NCI-H748 (cell line): ENCODE measurements around the gene DOK1.

ENCODE experiments used
- DNase-seq: peaks from one replicate; lab custom pipeline; 2025; ENCODE audit not compliant: unreplicated experiment; lab: John Stamatoyannopoulos, UW

DOK1 gene

GRCh38 chr2:74566754-74567085 lies 12.2 kb downstream of the DOK1 start:
- DNase-seq = no peak

DNA sequence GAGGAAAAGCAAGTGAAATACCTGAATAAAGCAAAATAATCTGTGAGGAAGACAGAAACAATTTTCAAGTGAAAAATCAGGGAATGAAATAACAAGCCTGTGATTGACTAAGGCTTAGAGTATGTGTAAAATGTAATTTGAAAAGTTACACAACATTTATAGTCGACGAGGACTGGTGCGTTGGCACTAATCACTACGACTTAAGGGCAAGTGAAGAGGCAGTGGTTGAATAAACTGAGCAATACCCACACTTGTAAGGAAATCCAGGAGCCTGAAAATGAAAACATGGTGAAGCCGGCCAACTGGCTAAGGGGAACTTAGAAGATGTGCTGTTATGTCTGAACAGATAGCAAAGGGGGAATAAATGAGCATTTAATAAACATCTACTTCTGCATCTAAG lies 13.4 kb downstream of the DOK1 start:
- DNase-seq = no peak

GRCh38 chr2:74569686-74570085 lies 15.2 kb downstream of the DOK1 start:
- DNase-seq = no peak

- no peak for DNase-seq
Observed at GRCh38 chr2:74571058-74571457, 16.5 kb downstream of the DOK1 start.

DNA sequence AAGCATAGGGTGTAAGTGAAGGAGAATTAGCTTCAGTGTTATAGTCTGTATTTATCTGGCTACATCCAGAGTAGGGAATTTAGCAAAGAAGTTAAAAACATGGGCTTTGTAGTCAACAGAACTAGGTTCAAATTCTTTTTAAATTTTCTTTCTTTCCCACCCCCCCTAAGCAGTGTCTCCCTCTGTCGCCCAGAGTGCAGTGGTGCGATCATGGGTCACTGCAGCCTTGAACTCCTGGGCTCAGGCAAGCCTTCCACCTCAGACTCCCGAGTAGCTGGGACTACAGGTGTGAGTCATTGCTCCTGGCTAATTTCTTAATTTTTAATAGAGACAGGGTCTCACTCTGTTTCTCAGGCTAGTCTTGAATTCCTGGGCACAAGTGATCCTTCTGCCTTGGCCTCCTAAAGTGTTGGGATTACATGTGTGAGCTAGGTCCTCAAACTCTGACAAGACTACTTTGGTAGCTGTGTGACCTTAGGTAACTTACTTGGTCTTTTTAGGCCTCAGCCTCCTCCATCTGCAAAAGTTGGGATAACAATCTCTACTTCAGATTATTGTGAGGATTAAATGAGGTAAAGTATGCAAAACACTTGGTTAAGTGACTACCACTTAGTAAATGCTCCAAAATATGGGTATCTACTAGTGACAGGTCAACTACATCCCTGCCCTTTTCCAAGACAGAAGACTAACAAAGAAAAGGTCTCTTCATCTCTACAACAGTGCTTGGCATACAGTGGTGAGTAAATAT lies 17.8 kb downstream of the DOK1 start:
- no peak for DNase-seq

DNA sequence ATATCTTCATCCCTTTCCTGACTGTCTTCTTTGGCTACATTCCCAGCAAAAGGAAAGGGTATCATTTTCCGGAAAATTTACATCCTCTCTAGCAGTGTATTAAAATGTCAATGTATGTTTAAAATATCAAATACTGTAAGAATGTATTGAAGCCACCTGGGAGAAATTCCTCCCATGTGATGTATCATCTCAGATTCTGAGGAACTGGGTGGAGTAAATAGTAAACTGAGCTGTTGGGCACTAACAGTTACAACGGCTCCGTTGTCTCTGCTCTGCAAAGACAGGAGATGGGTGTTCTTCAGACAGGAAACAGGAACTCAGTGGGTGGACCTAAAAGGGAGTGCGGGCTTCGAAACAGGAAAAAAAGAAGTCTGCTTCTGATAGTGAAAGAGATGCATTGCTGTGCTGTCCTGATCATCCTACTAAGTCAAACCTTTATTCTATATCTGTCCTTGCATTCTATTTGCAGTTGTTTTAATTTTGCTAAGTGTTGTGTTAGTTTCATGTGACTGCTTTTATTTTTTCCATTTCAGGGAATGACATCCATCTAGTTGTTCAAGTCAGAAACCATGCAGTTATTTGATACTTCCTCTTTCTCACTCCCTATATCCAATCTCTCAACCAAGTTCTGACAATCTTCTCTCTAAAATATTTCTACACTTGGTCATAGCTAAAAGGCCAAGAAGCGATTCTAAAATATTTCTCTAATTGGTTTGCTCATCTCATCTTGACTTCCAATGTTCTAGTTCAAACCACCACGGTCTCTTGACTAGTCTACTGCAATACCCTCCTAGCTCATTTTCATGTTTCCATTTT lies 19.4 kb downstream of the DOK1 start:
- DNase-seq = no peak

DNA sequence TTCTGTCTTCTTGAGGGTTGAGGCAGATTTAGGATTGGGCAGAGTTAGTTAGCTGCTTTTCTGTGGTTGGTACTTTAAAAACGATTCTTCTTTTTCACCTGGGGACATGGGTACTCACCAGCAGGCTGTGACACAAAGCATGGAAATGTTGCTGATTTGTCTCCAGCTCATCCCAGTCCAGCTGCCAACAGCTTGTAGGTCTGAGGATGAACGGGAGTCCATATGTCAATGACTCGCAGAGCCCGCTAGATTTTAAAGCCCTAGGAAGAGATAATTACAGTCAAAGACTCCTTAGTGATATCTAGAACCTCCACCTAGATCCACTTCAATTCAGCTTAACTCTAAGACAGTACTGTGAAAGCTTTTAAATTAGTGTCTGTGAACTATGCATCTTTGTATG lies 20.8 kb downstream of the DOK1 start:
- no peak for DNase-seq

DNA sequence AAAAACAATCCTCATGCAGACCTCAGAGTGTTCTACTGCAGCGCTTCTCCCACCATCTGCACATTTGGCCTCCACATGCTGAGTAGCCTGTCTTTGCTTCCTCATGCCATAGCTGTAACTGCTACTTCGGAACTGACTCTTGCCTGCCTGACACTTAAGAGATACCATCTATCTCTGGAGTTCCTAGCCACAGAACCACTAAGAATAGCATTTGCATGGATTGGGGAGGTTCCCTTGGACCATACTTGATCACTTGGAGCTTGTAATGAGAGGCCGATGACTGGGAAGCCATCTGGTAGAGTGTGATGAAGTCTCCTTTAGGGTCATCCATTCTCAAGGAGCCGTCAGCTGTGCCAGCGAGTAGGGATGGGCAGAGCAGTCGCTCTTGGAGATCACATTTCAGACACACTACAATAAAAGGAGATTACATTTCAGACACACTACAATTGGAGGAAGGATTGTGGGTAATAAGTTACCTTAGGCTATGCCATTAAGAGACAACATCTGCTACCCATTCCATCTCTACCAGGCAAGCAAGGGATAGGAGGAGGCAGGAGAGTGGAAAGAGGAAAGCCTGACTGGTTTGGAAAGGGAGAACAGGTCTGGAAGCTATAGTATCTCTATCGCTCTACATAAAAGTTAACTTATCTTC lies 21.8 kb downstream of the DOK1 start:
- peak; percentile 38 for DNase-seq

- DNase-seq = no peak
Observed at GRCh38 chr2:74576863-74577229, 22.3 kb downstream of the DOK1 start.

- no peak for DNase-seq
Observed at GRCh38 chr2:74577448-74577847, 22.9 kb downstream of the DOK1 start.

DNA sequence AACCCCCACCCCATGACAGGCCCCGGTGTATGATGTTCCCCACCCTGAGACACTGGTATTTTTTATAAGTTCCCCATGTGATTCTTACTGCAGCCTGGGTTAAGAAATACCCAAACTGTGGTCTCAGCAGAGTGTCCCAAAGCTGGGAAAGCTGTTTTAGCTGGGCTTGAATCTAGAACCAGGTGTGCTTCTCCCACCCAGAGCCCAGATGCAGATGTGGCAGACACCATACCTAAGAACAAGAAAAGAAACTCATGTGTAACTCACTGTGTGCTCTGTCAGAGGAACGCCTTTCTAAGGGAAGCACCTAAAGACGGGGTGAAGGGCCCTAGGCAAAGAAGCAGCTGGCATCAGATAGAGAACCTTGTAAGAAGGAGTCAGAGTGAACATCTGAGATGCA lies 23.9 kb downstream of the DOK1 start:
- DNase-seq = no peak

GRCh38 chr2:74581463-74581862 lies 26.9 kb downstream of the DOK1 start:
- no peak for DNase-seq

DNA sequence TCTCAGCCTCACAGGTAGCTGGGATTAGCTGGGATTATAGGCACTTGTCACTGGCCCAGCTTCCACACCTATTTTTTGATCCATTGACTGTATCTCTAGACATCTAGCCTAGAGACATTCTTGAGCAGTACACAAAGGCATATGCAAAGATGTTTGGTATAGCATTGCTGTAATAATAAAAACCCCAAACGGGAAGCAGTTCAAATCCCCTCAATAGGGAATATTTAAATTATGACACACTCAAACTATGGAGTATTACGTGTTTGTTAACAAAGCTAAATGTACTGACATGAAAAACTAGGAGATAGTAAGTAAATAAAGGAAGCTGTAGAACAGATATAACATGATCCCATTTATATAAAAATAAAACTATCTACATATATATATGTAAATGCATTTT lies 27.7 kb downstream of the DOK1 start:
- no peak for DNase-seq

DNA sequence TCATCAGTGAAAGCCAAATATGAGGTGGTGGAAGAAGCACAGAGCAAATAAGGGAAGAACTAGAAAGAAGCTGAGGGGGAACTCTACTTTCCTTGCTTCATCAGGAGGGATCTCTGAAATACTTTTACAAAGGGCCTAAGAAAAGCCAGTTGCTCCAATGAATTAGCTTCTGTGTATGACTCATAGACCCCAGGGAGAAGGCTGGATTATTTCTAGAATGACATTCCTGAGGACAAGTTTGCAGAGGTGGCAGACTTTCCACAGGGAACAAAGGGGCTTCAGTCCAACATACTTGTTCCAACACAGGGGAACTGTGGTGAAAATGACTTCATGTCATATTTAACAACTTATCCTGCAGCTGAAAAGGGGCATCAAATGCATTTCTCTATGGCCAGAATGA lies 29.0 kb downstream of the DOK1 start:
- no peak for DNase-seq

GRCh38 chr2:74584088-74584645 lies 29.6 kb downstream of the DOK1 start:
- no peak for DNase-seq

DNA sequence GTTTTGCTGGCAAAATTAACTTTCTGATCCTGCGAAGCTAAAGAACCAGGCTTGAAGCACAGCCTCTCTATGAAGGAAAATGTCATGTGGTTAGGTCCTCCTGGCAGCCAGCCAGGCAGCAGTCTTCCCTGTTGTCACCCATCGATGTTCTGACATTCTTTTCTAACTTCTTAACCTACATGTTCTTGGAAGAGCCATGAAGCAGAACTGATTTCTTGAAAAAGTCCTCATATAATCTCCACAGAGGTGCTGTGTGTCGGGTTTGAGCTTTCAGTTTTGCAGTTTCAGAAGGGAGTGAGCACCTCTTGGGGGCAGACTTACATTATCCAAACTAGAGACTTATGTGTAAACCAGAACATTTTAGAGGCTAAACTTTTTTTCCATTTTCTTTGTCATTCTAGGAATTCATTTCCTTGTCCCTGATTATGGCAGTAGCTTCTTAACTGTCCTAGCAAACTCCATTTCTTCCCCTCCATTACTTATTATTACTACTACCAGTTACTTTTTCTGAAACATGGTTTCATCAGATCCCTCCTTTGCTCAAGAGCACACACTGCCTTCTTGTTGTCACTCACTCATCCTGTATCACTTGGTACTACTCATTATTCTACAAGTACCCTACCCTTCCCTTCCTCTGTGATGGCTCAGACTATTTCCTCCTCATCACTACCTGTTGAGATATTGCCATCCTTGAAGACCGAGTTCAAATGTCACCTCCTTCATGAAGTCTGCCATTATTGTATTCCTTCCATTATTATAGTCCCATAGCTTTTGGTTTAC lies 31.1 kb downstream of the DOK1 start:
- no peak for DNase-seq

GRCh38 chr2:74587664-74588277 lies 33.3 kb downstream of the DOK1 start:
- peak; percentile 53 for DNase-seq

DNA sequence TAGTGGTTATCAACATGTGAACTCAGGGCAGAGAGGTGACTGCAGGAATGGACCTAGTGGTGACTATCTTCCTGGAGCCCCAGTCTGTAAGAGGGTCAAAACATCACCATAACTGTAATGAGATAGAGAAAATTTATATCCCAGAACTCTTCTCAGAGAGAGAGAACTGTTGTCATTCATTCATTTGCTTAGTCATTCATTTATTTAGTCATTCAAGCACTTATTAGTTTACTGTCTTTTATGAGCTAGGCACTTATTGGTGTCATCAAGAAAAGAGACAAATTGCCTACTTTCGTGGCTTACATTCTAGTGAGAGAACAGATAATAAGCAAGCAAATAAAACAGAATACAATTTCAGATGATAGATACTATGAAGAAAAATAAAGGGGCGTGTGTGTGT lies 34.1 kb downstream of the DOK1 start:
- no peak for DNase-seq

DNA sequence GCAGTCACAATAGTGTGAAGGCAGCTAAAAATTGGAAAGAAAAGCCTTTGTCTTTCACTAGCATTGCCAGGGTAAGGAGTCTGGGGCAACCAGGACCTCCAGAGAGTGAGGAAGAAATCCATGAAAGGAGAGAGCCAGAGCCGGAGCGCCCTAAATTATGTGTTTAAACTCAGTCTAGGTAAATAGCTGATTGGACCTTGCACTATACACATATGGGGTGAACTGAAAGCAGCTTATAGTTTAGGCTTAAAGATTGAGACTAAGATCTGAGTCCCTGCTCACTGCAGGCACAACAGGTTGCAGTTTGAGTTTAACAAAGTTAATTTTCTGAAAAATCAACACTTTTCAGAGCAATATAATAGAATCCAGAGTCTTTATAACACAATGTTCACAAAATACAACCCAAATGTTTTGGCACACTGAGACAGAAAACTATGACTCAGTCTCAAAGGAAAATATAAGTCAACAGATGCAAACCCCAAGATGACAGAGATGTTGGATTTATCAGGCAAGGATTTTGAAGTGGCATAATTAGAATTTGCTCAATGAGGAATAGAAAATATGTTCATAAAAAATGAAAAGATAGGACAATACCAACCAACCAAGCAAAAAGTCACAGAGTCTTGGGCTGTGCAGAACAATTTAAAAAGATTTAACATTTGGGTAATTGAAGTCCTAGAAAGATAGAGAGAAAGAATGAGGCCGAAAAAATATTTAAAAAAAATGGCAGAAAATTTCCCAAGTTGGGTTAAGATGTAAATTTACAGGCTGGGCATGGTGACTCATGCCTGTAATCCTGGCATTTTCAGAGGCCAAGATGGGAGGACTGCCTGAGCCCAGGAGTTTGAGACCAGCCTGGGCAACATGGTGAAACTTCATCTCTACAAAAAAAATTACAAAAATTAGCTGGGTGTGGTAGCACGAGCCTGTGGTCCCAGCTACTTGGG lies 39.6 kb downstream of the DOK1 start:
- no peak for DNase-seq

DNA sequence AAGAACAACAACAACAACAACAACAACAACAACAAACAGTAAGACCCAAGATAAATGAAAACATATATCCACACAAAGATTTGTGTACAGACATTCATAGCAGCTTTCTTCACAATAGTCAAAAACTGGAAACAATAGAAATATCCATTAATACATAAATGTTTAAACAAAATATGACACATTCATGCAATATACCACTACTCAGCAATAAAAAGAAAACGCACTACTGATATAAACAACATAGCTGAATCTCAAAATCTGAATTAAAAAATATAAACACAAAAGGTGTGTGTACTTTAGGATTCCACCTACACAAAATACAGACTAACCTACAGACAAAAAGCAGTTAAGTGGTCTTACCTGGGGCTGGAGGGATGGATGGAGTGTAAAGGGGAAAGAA lies 42.1 kb downstream of the DOK1 start:
- no peak for DNase-seq
